ENCODE results near the gene TSR3.

TSR3 gene

GRCh38 chr16:1327619-1327947 lies 24.1 kb downstream of the TSR3 start:
- Histone ChIP-seq H3K27me3 (ENCODE audit: control insufficient read depth, insufficient read depth, low read length) (peaks cover 14% of the 10 kb centered on the region), H3K4me1 (ENCODE audit: control insufficient read depth, insufficient read depth, low read length) (peaks cover 11% of the 10 kb centered on the region; the same call in 1 of the 2 replicates), H3K9ac (ENCODE audit: low read length) (no peak overlapping the region), H3K27ac (ENCODE audit: low read depth, low read length) (no peak overlapping the region), H3K9me3 (ENCODE audit: control insufficient read depth, insufficient read depth, low read depth, low read length) (peaks cover 7% of the 10 kb centered on the region), H3K4me3 (ENCODE audit: low read depth, low read length) (no peak overlapping the region), H3K36me3 (ENCODE audit: control insufficient read depth, insufficient read depth, low read length) (peaks cover 29% of the 10 kb centered on the region)

- Histone ChIP-seq H3K4me1 (ENCODE audit: control insufficient read depth, insufficient read depth, low read length) (peaks cover 9% of the 10 kb centered on the region; the same call in 1 of the 2 replicates), H3K36me3 (ENCODE audit: control insufficient read depth, insufficient read depth, low read length) (peaks cover 32% of the 10 kb centered on the region), H3K9me3 (ENCODE audit: control insufficient read depth, insufficient read depth, low read depth, low read length) (peaks cover 7% of the 10 kb centered on the region), H3K27me3 (ENCODE audit: control insufficient read depth, insufficient read depth, low read length) (peaks cover 9% of the 10 kb centered on the region; the same call in 1 of the 2 replicates), H3K27ac (ENCODE audit: low read depth, low read length) (no peak overlapping the region), H3K4me3 (ENCODE audit: low read depth, low read length) (no peak overlapping the region), H3K9ac (ENCODE audit: low read length) (no peak overlapping the region)
These were observed 24.6 kb downstream of the TSR3 start for GRCh38 chr16:1326946-1327618.

GRCh38 chr16:1326391-1326790 lies 25.3 kb downstream of the TSR3 start:
- no peak overlapping the region for H3K4me3 ChIP-seq (ENCODE audit: low read depth, low read length)
- peaks cover 39% of the 10 kb centered on the region for H3K36me3 ChIP-seq (ENCODE audit: control insufficient read depth, insufficient read depth, low read length)
- peaks cover 3% of the 10 kb centered on the region; the same call in 1 of the 2 replicates for H3K4me1 ChIP-seq (ENCODE audit: control insufficient read depth, insufficient read depth, low read length)
- peaks cover 7% of the 10 kb centered on the region for H3K9me3 ChIP-seq (ENCODE audit: control insufficient read depth, insufficient read depth, low read depth, low read length)
- H3K27me3 ChIP-seq (ENCODE audit: control insufficient read depth, insufficient read depth, low read length) = peaks cover 2% of the 10 kb centered on the region; the same call in 1 of the 2 replicates
- H3K9ac ChIP-seq (ENCODE audit: low read length) = no peak overlapping the region
- no peak overlapping the region for H3K27ac ChIP-seq (ENCODE audit: low read depth, low read length)

- H3K9ac ChIP-seq (ENCODE audit: low read length) = no peak overlapping the region
- H3K27ac ChIP-seq (ENCODE audit: low read depth, low read length) = no peak overlapping the region
- H3K36me3 ChIP-seq (ENCODE audit: control insufficient read depth, insufficient read depth, low read length) = peaks cover 44% of the 10 kb centered on the region
- peaks cover 7% of the 10 kb centered on the region for H3K9me3 ChIP-seq (ENCODE audit: control insufficient read depth, insufficient read depth, low read depth, low read length)
- H3K27me3 ChIP-seq (ENCODE audit: control insufficient read depth, insufficient read depth, low read length) = no peaks in the 10 kb centered on the region
- no peaks in the 10 kb centered on the region for H3K4me1 ChIP-seq (ENCODE audit: control insufficient read depth, insufficient read depth, low read length)
- no peak overlapping the region for H3K4me3 ChIP-seq (ENCODE audit: low read depth, low read length)
These were observed 25.9 kb downstream of the TSR3 start for GRCh38 chr16:1325673-1326371.

GRCh38 chr16:1325261-1325660 lies 26.4 kb downstream of the TSR3 start:
- H3K27ac ChIP-seq (ENCODE audit: low read depth, low read length) = no peak overlapping the region
- H3K4me1 ChIP-seq (ENCODE audit: control insufficient read depth, insufficient read depth, low read length) = no peaks in the 10 kb centered on the region
- H3K9me3 ChIP-seq (ENCODE audit: control insufficient read depth, insufficient read depth, low read depth, low read length) = peaks cover 4% of the 10 kb centered on the region
- H3K4me3 ChIP-seq (ENCODE audit: low read depth, low read length) = no peak overlapping the region
- H3K27me3 ChIP-seq (ENCODE audit: control insufficient read depth, insufficient read depth, low read length) = no peaks in the 10 kb centered on the region
- no peak overlapping the region for H3K9ac ChIP-seq (ENCODE audit: low read length)
- peaks cover 50% of the 10 kb centered on the region for H3K36me3 ChIP-seq (ENCODE audit: control insufficient read depth, insufficient read depth, low read length)

- Histone ChIP-seq H3K4me1 (ENCODE audit: control insufficient read depth, insufficient read depth, low read length) (no peaks in the 10 kb centered on the region), H3K4me3 (ENCODE audit: low read depth, low read length) (no peak overlapping the region), H3K9ac (ENCODE audit: low read length) (no peak overlapping the region), H3K27ac (ENCODE audit: low read depth, low read length) (no peak overlapping the region), H3K27me3 (ENCODE audit: control insufficient read depth, insufficient read depth, low read length) (no peaks in the 10 kb centered on the region), H3K36me3 (ENCODE audit: control insufficient read depth, insufficient read depth, low read length) (peaks cover 59% of the 10 kb centered on the region), H3K9me3 (ENCODE audit: control insufficient read depth, insufficient read depth, low read depth, low read length) (no peaks in the 10 kb centered on the region)
These were observed 27.3 kb downstream of the TSR3 start for GRCh38 chr16:1324286-1324826.

- Histone ChIP-seq H3K27ac (ENCODE audit: low read depth, low read length) (no peak overlapping the region), H3K4me3 (ENCODE audit: low read depth, low read length) (no peak overlapping the region), H3K27me3 (ENCODE audit: control insufficient read depth, insufficient read depth, low read length) (no peaks in the 10 kb centered on the region), H3K4me1 (ENCODE audit: control insufficient read depth, insufficient read depth, low read length) (no peaks in the 10 kb centered on the region), H3K9me3 (ENCODE audit: control insufficient read depth, insufficient read depth, low read depth, low read length) (no peaks in the 10 kb centered on the region), H3K9ac (ENCODE audit: low read length) (no peak overlapping the region), H3K36me3 (ENCODE audit: control insufficient read depth, insufficient read depth, low read length) (peaks cover 67% of the 10 kb centered on the region)
These were observed 28.1 kb downstream of the TSR3 start for GRCh38 chr16:1323296-1324239.

GRCh38 chr16:1322407-1322806 lies 29.3 kb downstream of the TSR3 start:
- Histone ChIP-seq H3K27me3 (ENCODE audit: control insufficient read depth, insufficient read depth, low read length) (no peaks in the 10 kb centered on the region), H3K9me3 (ENCODE audit: control insufficient read depth, insufficient read depth, low read depth, low read length) (no peaks in the 10 kb centered on the region), H3K36me3 (ENCODE audit: control insufficient read depth, insufficient read depth, low read length) (peaks cover 78% of the 10 kb centered on the region), H3K4me3 (ENCODE audit: low read depth, low read length) (no peak overlapping the region), H3K4me1 (ENCODE audit: control insufficient read depth, insufficient read depth, low read length) (no peaks in the 10 kb centered on the region), H3K27ac (ENCODE audit: low read depth, low read length) (no peak overlapping the region), H3K9ac (ENCODE audit: low read length) (no peak overlapping the region)

GRCh38 chr16:1320658-1321240 lies 30.9 kb downstream of the TSR3 start:
- Histone ChIP-seq H3K27me3 (ENCODE audit: control insufficient read depth, insufficient read depth, low read length) (no peaks in the 10 kb centered on the region), H3K9me3 (ENCODE audit: control insufficient read depth, insufficient read depth, low read depth, low read length) (no peaks in the 10 kb centered on the region), H3K36me3 (ENCODE audit: control insufficient read depth, insufficient read depth, low read length) (peaks cover 95% of the 10 kb centered on the region), H3K4me1 (ENCODE audit: control insufficient read depth, insufficient read depth, low read length) (no peaks in the 10 kb centered on the region), H3K27ac (ENCODE audit: low read depth, low read length) (no peak overlapping the region), H3K4me3 (ENCODE audit: low read depth, low read length) (no peak overlapping the region), H3K9ac (ENCODE audit: low read length) (no peak overlapping the region)

GRCh38 chr16:1320097-1320496 lies 31.6 kb downstream of the TSR3 start:
- Histone ChIP-seq H3K9me3 (ENCODE audit: control insufficient read depth, insufficient read depth, low read depth, low read length) (no peaks in the 10 kb centered on the region), H3K27me3 (ENCODE audit: control insufficient read depth, insufficient read depth, low read length) (no peaks in the 10 kb centered on the region), H3K27ac (ENCODE audit: low read depth, low read length) (no peak overlapping the region), H3K4me1 (ENCODE audit: control insufficient read depth, insufficient read depth, low read length) (no peaks in the 10 kb centered on the region), H3K36me3 (ENCODE audit: control insufficient read depth, insufficient read depth, low read length) (peaks cover 95% of the 10 kb centered on the region), H3K9ac (ENCODE audit: low read length) (no peak overlapping the region), H3K4me3 (ENCODE audit: low read depth, low read length) (no peak overlapping the region)
